ENCODE results near the gene DSCAML1.

Gene DSCAML1

GRCh38 chr11:117838901-117839300 lies 41.9 kb upstream of the DSCAML1 start:
- peaks cover 8% of the 10 kb centered on the region; the same call in 1 of the 2 replicates for H3K27me3 ChIP-seq (ENCODE audit: low read depth, low read length)
- H3K79me2 ChIP-seq (ENCODE audit: low read length): no peaks in the 10 kb centered on the region
- no peaks in the 10 kb centered on the region for H3K36me3 ChIP-seq (replicated peaks; ENCODE audit: low read depth, low read length)
- no peak overlapping the region for H3K27ac ChIP-seq (ENCODE audit: low read length)
- no peak overlapping the region for H3K4me3 ChIP-seq (ENCODE audit: low read length)
- no peak overlapping the region for H2AFZ ChIP-seq (ENCODE audit: low read depth, low read length)
- no peak overlapping the region for H3K9ac ChIP-seq (ENCODE audit: low read length)
- no peaks in the 10 kb centered on the region for H3K9me3 ChIP-seq (ENCODE audit: insufficient read depth, low read length)
- TF ChIP-seq CTCF (IDR thresholded peaks at IDR 0.05; ENCODE audit: low read depth, low read length) (no peak), EZH2phosphoT487 (IDR thresholded peaks at IDR 0.05; ENCODE audit: low read depth) (no peak)
- H3K4me1 ChIP-seq (ENCODE audit: low read length): peaks cover 13% of the 10 kb centered on the region
- no peak overlapping the region for H3K4me2 ChIP-seq (ENCODE audit: low read length)
- H4K20me1 ChIP-seq (ENCODE audit: insufficient read depth, low read length): no peaks in the 10 kb centered on the region

- Histone ChIP-seq H3K9ac (ENCODE audit: low read length) (no peak overlapping the region), H3K4me3 (ENCODE audit: low read length) (no peak overlapping the region), H4K20me1 (ENCODE audit: insufficient read depth, low read length) (no peaks in the 10 kb centered on the region), H3K4me2 (ENCODE audit: low read length) (no peak overlapping the region), H3K27ac (ENCODE audit: low read length) (no peak overlapping the region), H3K9me3 (ENCODE audit: insufficient read depth, low read length) (no peaks in the 10 kb centered on the region), H3K4me1 (ENCODE audit: low read length) (peaks cover 10% of the 10 kb centered on the region), H2AFZ (ENCODE audit: low read depth, low read length) (no peak overlapping the region), H3K27me3 (ENCODE audit: low read depth, low read length) (peaks cover 8% of the 10 kb centered on the region; the same call in 1 of the 2 replicates), H3K79me2 (ENCODE audit: low read length) (no peaks in the 10 kb centered on the region), H3K36me3 (replicated peaks; ENCODE audit: low read depth, low read length) (no peaks in the 10 kb centered on the region)
- TF ChIP-seq CTCF (IDR thresholded peaks at IDR 0.05; ENCODE audit: low read depth, low read length) (no peak), EZH2phosphoT487 (IDR thresholded peaks at IDR 0.05; ENCODE audit: low read depth) (no peak)
Measured at GRCh38 chr11:117837791-117838190, 40.8 kb upstream of the DSCAML1 start.

GRCh38 chr11:117837070-117837776 lies 40.2 kb upstream of the DSCAML1 start:
- no peak overlapping the region for H2AFZ ChIP-seq (ENCODE audit: low read depth, low read length)
- no peaks in the 10 kb centered on the region for H4K20me1 ChIP-seq (ENCODE audit: insufficient read depth, low read length)
- H3K79me2 ChIP-seq (ENCODE audit: low read length): no peaks in the 10 kb centered on the region
- H3K9me3 ChIP-seq (ENCODE audit: insufficient read depth, low read length): no peaks in the 10 kb centered on the region
- no peaks in the 10 kb centered on the region for H3K36me3 ChIP-seq (replicated peaks; ENCODE audit: low read depth, low read length)
- H3K9ac ChIP-seq (ENCODE audit: low read length): no peak overlapping the region
- peaks cover 10% of the 10 kb centered on the region for H3K4me1 ChIP-seq (ENCODE audit: low read length)
- no peak overlapping the region for H3K4me2 ChIP-seq (ENCODE audit: low read length)
- no peak overlapping the region for H3K4me3 ChIP-seq (ENCODE audit: low read length)
- H3K27me3 ChIP-seq (ENCODE audit: low read depth, low read length): peaks cover 8% of the 10 kb centered on the region; the same call in 1 of the 2 replicates
- no peak for TF ChIP-seq EZH2phosphoT487 (IDR thresholded peaks at IDR 0.05; ENCODE audit: low read depth)
- no peak for TF ChIP-seq CTCF (IDR thresholded peaks at IDR 0.05; ENCODE audit: low read depth, low read length)
- no peak overlapping the region for H3K27ac ChIP-seq (ENCODE audit: low read length)

GRCh38 chr11:117836077-117836960 lies 39.3 kb upstream of the DSCAML1 start:
- Histone ChIP-seq H3K4me3 (ENCODE audit: low read length) (no peak overlapping the region), H3K79me2 (ENCODE audit: low read length) (no peaks in the 10 kb centered on the region), H3K4me2 (ENCODE audit: low read length) (no peak overlapping the region), H3K9ac (ENCODE audit: low read length) (no peak overlapping the region), H4K20me1 (ENCODE audit: insufficient read depth, low read length) (no peaks in the 10 kb centered on the region), H3K4me1 (ENCODE audit: low read length) (peaks cover 10% of the 10 kb centered on the region), H3K27me3 (ENCODE audit: low read depth, low read length) (peaks cover 8% of the 10 kb centered on the region; the same call in 1 of the 2 replicates), H3K27ac (ENCODE audit: low read length) (no peak overlapping the region), H3K9me3 (ENCODE audit: insufficient read depth, low read length) (no peaks in the 10 kb centered on the region), H2AFZ (ENCODE audit: low read depth, low read length) (no peak overlapping the region), H3K36me3 (replicated peaks; ENCODE audit: low read depth, low read length) (no peaks in the 10 kb centered on the region)
- TF ChIP-seq CTCF (IDR thresholded peaks at IDR 0.05; ENCODE audit: low read depth, low read length) (no peak), EZH2phosphoT487 (IDR thresholded peaks at IDR 0.05; ENCODE audit: low read depth) (no peak)
